Activated CD8-positive, alpha-beta T cell treated with anti-CD3 and anti-CD28 coated beads for 36 hours (primary cell): ENCODE data around the gene ITGA2B. TPM values are rescaled to one million over a fixed set of nuclear protein-coding genes. Genes with fewer than 3 reads are reported as not detected.
A peak's percentile ranks its signal among the peaks of the same experiment; 100 is the strongest.

Experiments used
- ATAC-seq: fragments of 200-7000 bp; cut with Tn5 transposase; one replicate; pipeline ENCODE4 v1.10.0; 2021; ENCODE audit warnings: mild to moderate bottlenecking, moderate library complexity
- CTCF ChIA-PET: fragments of 350-600 bp; sonication (Branson Sonifier 250); formaldehyde crosslinking; loops from one replicate; lab custom pipeline; 2021; ENCODE audit warnings: antibody characterized with exemption; lab: Charles Lee
- POLR2A ChIA-PET: fragments of 350-600 bp; sonication (Branson Sonifier 250); formaldehyde crosslinking; loops from one replicate; lab custom pipeline; 2021; ENCODE audit warnings: antibody characterized with exemption; lab: Charles Lee
- DNase-seq: peaks from one replicate; pipeline ENCODE4 v3.0.0-alpha.2; 2020
- H3K27ac Mint-ChIP-seq: one replicate; pipeline ENCODE4 v1.8.0; 2021; ENCODE audit warnings: mild to moderate bottlenecking, mixed read lengths
- H3K27me3 Mint-ChIP-seq: one replicate; pipeline ENCODE4 v1.8.0; 2021; ENCODE audit warnings: mixed read lengths
- H3K36me3 Mint-ChIP-seq: one replicate; pipeline ENCODE4 v1.8.0; 2021; ENCODE audit warnings: low read depth, mixed read lengths
- H3K4me1 Mint-ChIP-seq: one replicate; pipeline ENCODE4 v1.8.0; 2021; ENCODE audit warnings: low read depth, mixed read lengths
- H3K4me3 Mint-ChIP-seq: one replicate; pipeline ENCODE4 v1.8.0; 2021; ENCODE audit warnings: mild to moderate bottlenecking, moderate library complexity, mixed read lengths
- H3K9me3 Mint-ChIP-seq: one replicate; pipeline ENCODE4 v1.8.0; 2021; ENCODE audit warnings: mixed read lengths
- CTCF ChIP-seq: fragments of 200-600 bp; IDR thresholded peaks from one replicate; pipeline ENCODE4 v1.8.0; 2022; ENCODE audit warnings: antibody characterized with exemption, mild to moderate bottlenecking
- intact Hi-C: fragments of 100-400 bp; cut with micrococcal nuclease; formaldehyde crosslinking; loops from one replicate; pipeline ENCODE4 v1.10.0; 2022
- total RNA-seq, 2 experiments: library from RNA; stranded (reverse); gene quantifications; one replicate each; pipeline ENCODE4 v1.2.3, GENCODE V29; 2021

Gene ITGA2B
- total RNA-seq, 2 experiments from 2014 or later = 1.1 to 1.7 TPM

- H3K36me3 Mint-ChIP-seq = peaks cover 25% of the 10 kb centered on the region
- H3K9me3 Mint-ChIP-seq = no peaks in the 10 kb centered on the region
- intact Hi-C loops = no loop called here
- H3K4me1 Mint-ChIP-seq = peaks cover 24% of the 10 kb centered on the region
- TF ChIP-seq CTCF = no peak
- ATAC-seq (no peak), DNase-seq (no peak)
- POLR2A ChIA-PET = interaction anchor here (2.4 to 5.3 kb wide), 2 partner anchors 102 to 112 kb away, joined by 11 to 38 read pairs; partner anchors contain the start of gene UBTF
- H3K4me3 Mint-ChIP-seq = peak overlapping the region; percentile 35
- peaks cover 3% of the 10 kb centered on the region for H3K27me3 Mint-ChIP-seq
- peak overlapping the region; percentile 15 for H3K27ac Mint-ChIP-seq
- CTCF ChIA-PET = interaction anchor here (1.1 to 4.1 kb wide), 3 partner anchors 9 to 112 kb away, joined by 3 to 21 read pairs (median 15); no protein-coding TSS in a partner anchor
Observed at GRCh38 chr17:44322236-44322895, 67.1 kb downstream of the ITGA2B start.

Other genes with a start within 250 kb of the ITGA2B start
- 10 to 100 TPM; 16.8 to 17.9 TPM for gene HROB, start 247.7 kb downstream of the ITGA2B start, total RNA-seq
- gene ASB16, start 218.9 kb downstream of the ITGA2B start, total RNA-seq = under 1 TPM; 0.18 to 0.27 TPM
- gene TMUB2, start 202.7 kb downstream of the ITGA2B start, total RNA-seq = 10 to 100 TPM; 17.5 TPM
- 10 to 100 TPM; 58.1 to 62.3 TPM for gene ATXN7L3, start 189.8 kb downstream of the ITGA2B start, total RNA-seq
- 100 to 1,000 TPM; 129 to 135 TPM for gene UBTF, start 170.0 kb downstream of the ITGA2B start, total RNA-seq
- not detected for gene SLC4A1, start 121.5 kb downstream of the ITGA2B start, total RNA-seq
- gene RUNDC3A, start 81.0 kb downstream of the ITGA2B start, total RNA-seq = under 1 TPM in 1 of 2 experiments, not detected in 1; 0.22 TPM
- 100 to 1,000 TPM; 149 to 153 TPM for gene SLC25A39, start 64.8 kb downstream of the ITGA2B start, total RNA-seq
- gene GRN, start 44.3 kb downstream of the ITGA2B start, total RNA-seq = 10 to 100 TPM; 34.8 to 35.5 TPM
- gene FAM171A2, start 25.8 kb downstream of the ITGA2B start, total RNA-seq = under 1 TPM; 0.43 to 0.78 TPM
- gene GPATCH8, start 113.8 kb upstream of the ITGA2B start, total RNA-seq = 10 to 100 TPM; 34.0 to 36.8 TPM
- under 1 TPM; 0.16 to 0.22 TPM for gene FZD2, start 167.8 kb upstream of the ITGA2B start, total RNA-seq